Uterus (tissue), 4 donors: ENCODE results near the gene MRPS6. TPM values are rescaled to one million over a fixed set of nuclear protein-coding genes. Genes with fewer than 3 reads are reported as not detected.

Source experiments
- DNase-seq, 2 donors: peaks; one replicate each; pipeline ENCODE4 v3.0.0-alpha.2; 2019 to 2020
- H3K27ac ChIP-seq, 2 donors: fragments of 200-600 bp; sonication (generic); 1 replicate in 1 of 2; 2 replicates in 1 of 2; pipeline ENCODE4 v1.5.1; 2016 to 2018
- H3K27me3 ChIP-seq, 2 donors: fragments of 200-600 bp; sonication (generic); one replicate each; pipeline ENCODE4 v1.5.1; 2018 to 2019; ENCODE audit warnings: control low read depth in 1 of 2
- H3K36me3 ChIP-seq, 2 donors: fragments of 200-600 bp; sonication (generic); one replicate each; pipeline ENCODE4 v1.5.1; 2019; ENCODE audit warnings: control low read depth in 1 of 2
- H3K4me1 ChIP-seq, 2 donors: fragments of 200-600 bp; sonication (generic); one replicate each; pipeline ENCODE4 v1.5.1; 2018 to 2019; ENCODE audit warnings: control low read depth in 1 of 2
- H3K4me3 ChIP-seq, 2 donors: fragments of 200-600 bp; sonication (generic); 1 replicate in 1 of 2; 2 replicates in 1 of 2; pipeline ENCODE4 v1.5.1; 2018 to 2019; ENCODE audit warnings: mild to moderate bottlenecking in 1 of 2
- H3K9me3 ChIP-seq, 2 donors: fragments of 200-600 bp; sonication (generic); one replicate each; pipeline ENCODE4 v1.5.1; 2019; ENCODE audit warnings: control low read depth in 1 of 2
- POLR2A ChIP-seq, 2 donors: fragments of 450-650 bp; IDR thresholded peaks; one replicate each; pipeline ENCODE4 v1.6.1; 2016; ENCODE audit warnings: antibody characterized with exemption in 2 of 2, mild to moderate bottlenecking in 1 of 2, moderate library complexity in 1 of 2
- intact Hi-C: fragments of 100-400 bp; cut with DNase I; formaldehyde crosslinking; loops from one replicate; pipeline ENCODE4 v1.15.1; 2023; ENCODE audit warnings: low total_unique reads
- total RNA-seq, 4 donors: library from RNA; depleted of rRNA in 3 of 4; stranded (reverse); fragments of >200 nt in 3 of 4; gene quantifications; one replicate each; pipeline versions ENCODE4 v1.1.0 to v1.2.4, GENCODE V29; 2014 to 2023
- TF ChIP-seq, protein P1 (sequence below), 4 experiments: fragments of 200-600 bp in 2 of 4; fragments of 450-650 bp in 2 of 4; sonication (generic) in 2 of 4; IDR thresholded peaks; one replicate each; pipeline ENCODE4 v1.5.1; 2016 to 2019; ENCODE audit warnings: antibody characterized with exemption in 4 of 4, mild to moderate bottlenecking in 2 of 4, moderate library complexity in 1 of 4
- donor health status: DM: yes; HTN: yes; CAD: no.

The MRPS6 gene
- total RNA-seq, 4 donors from 2014 or later = 9.0 to 75.6 (median 33.5) TPM

DNA sequence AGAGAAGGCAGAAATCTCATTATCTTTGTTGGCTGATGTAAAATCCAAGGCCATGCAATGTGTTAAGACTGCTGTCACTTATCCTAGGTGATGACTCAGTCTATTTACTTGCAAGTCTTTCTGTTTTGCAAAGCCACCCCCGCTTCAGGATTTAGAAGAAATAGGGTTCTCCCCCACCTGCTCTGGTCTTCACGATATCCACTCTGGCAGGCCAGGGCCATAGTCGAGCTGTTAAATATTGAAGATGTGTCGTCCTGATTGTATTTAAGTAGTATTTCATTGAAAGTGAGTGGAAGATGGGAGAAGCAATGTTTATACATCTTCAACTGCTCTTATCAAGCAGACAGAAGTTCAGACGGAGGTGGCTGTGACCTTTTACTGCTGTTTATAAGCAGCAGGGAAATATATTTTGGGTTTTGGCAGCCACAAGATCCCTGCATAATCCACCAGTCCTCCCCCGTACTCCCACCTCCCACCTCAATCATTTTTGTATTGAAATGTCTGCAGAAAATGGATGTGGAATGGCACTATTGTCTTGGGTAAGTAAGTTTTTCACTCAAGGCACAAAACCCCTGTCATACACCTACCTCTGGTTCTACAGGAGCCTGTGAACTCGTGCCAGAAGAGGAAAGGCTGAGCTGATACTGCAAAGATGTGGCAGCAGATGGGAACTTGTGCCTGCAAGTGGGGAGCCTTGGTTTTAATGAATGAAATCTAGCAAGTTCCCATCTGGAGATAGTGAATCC lies 117.4 kb downstream of the MRPS6 start:
- intact Hi-C loops = no loop called here
- Histone ChIP-seq H3K9me3 (no peaks in the 10 kb centered on the region), H3K4me1 (no peaks in the 10 kb centered on the region), H3K4me3 (no peak overlapping the region), H3K27ac (no peak overlapping the region), H3K36me3 (no peaks in the 10 kb centered on the region), H3K27me3 (no peaks in the 10 kb centered on the region)
- no peak for DNase-seq
- no peak for TF ChIP-seq POLR2A (IDR thresholded peaks at IDR 0.05)
- TF ChIP-seq, protein P1, sequence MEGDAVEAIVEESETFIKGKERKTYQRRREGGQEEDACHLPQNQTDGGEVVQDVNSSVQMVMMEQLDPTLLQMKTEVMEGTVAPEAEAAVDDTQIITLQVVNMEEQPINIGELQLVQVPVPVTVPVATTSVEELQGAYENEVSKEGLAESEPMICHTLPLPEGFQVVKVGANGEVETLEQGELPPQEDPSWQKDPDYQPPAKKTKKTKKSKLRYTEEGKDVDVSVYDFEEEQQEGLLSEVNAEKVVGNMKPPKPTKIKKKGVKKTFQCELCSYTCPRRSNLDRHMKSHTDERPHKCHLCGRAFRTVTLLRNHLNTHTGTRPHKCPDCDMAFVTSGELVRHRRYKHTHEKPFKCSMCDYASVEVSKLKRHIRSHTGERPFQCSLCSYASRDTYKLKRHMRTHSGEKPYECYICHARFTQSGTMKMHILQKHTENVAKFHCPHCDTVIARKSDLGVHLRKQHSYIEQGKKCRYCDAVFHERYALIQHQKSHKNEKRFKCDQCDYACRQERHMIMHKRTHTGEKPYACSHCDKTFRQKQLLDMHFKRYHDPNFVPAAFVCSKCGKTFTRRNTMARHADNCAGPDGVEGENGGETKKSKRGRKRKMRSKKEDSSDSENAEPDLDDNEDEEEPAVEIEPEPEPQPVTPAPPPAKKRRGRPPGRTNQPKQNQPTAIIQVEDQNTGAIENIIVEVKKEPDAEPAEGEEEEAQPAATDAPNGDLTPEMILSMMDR (IDR thresholded peaks at IDR 0.05) = no peak

DNA sequence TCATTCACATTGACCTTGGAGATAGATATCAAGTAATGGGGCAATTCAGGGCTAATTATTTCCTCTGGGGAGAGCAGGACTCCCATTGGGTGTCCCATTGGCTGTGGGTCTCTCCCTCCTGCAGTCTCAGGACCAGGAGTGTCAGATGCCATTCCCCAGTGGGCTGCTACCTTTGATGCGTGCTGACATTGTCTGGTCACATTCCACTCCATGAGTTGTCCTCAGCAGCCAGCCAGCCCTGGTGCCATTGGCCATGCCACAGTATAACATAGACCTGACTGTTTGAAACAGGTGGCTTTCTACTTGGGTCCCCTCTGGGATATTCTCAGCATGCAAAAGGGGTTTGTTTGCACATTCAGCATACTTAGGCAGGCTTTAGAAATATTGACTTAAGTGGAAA lies 118.5 kb downstream of the MRPS6 start:
- no peak for TF ChIP-seq POLR2A (IDR thresholded peaks at IDR 0.05)
- TF ChIP-seq, protein P1 (IDR thresholded peaks at IDR 0.05) = no peak
- no peak overlapping the region for H3K27ac ChIP-seq
- intact Hi-C loops = no loop called here
- no peaks in the 10 kb centered on the region for H3K36me3 ChIP-seq
- no peaks in the 10 kb centered on the region for H3K27me3 ChIP-seq
- H3K9me3 ChIP-seq = no peaks in the 10 kb centered on the region
- H3K4me1 ChIP-seq = no peaks in the 10 kb centered on the region
- DNase-seq = no peak
- H3K4me3 ChIP-seq = no peak overlapping the region

Other genes with a start within 250 kb of the MRPS6 start
- gene ATP5PO, start 157.8 kb upstream of the MRPS6 start, total RNA-seq = 100 to 1,000 TPM; 119 to 324 (median 148) TPM
- gene SLC5A3, start within 50 bp of the MRPS6 start, total RNA-seq = 10 to 100 TPM; 10.2 to 76.2 (median 17.1) TPM